Sigmoid colon (tissue), 7 donors: ENCODE results near the gene VPS50. TPM values are rescaled to one million over a fixed set of nuclear protein-coding genes. Genes with fewer than 3 reads are reported as not detected.
"Not testable (repeated sequence)": the region's sequence is repeated elsewhere in the genome, so short reads cannot be mapped to it uniquely, and the experiment has no call there.

Experiments used
- DNase-seq: peaks from one replicate; pipeline ENCODE4 v3.0.0-alpha.2; 2019
- H3K27ac ChIP-seq, 4 donors: fragments of 200-600 bp; sonication (generic); one replicate each; pipeline ENCODE4 v1.5.1; 2016 to 2019; ENCODE audit warnings: mild to moderate bottlenecking in 1 of 4
- H3K27me3 ChIP-seq, 3 donors: fragments of 200-600 bp; sonication (generic); one replicate each; pipeline ENCODE4 v1.5.1; 2019; ENCODE audit warnings: mild to moderate bottlenecking in 1 of 3
- H3K36me3 ChIP-seq, 4 donors: fragments of 200-600 bp; sonication (generic); one replicate each; pipeline ENCODE4 v1.5.1; 2016 to 2019
- H3K4me1 ChIP-seq, 4 donors: fragments of 200-600 bp; sonication (generic); one replicate each; pipeline ENCODE4 v1.5.1; 2017 to 2019
- H3K4me3 ChIP-seq, 4 donors: fragments of 200-600 bp; sonication (generic); one replicate each; pipeline ENCODE4 v1.5.1; 2017 to 2019; ENCODE audit warnings: mild to moderate bottlenecking in 2 of 4, moderate library complexity in 1 of 4
- H3K9me3 ChIP-seq, 4 donors: fragments of 200-600 bp in 3 of 4; sonication (generic) in 3 of 4; one replicate each; pipeline versions ENCODE4 v1.5.1 to v1.6.1; 2013 to 2019
- EP300 ChIP-seq, 4 donors: sonication (generic); formaldehyde crosslinking; IDR thresholded peaks; one replicate each; pipeline ENCODE4 v1.6.1; 2017; ENCODE audit warnings: antibody characterized with exemption in 4 of 4
- POLR2A ChIP-seq, 2 donors: fragments of 450-650 bp; IDR thresholded peaks; one replicate each; pipeline ENCODE4 v1.6.1; 2016; ENCODE audit warnings: antibody characterized with exemption in 2 of 2, mild to moderate bottlenecking in 2 of 2, moderate library complexity in 2 of 2
- POLR2AphosphoS5 ChIP-seq, 4 donors: sonication (generic); formaldehyde crosslinking; IDR thresholded peaks; one replicate each; pipeline ENCODE4 v1.6.1; 2017; ENCODE audit warnings: antibody characterized with exemption in 4 of 4
- WGBS, 2 donors: extraction: QIAGEN DNeasy Blood & Tissue Kit; methylation state at CpG; one replicate each; pipeline ENCODE4 v1.1.7; 2013; 5-methylcytosine and 5-hydroxymethylcytosine counted together
- intact Hi-C: fragments of 100-400 bp; cut with DNase I; formaldehyde crosslinking; loops from one replicate; pipeline ENCODE4 v1.15.1; 2023
- polyA plus RNA-seq, 3 donors: library from polyadenylated mRNA; stranded (reverse); fragments of 200-250 nt; gene quantifications; one replicate each; pipeline ENCODE4 v1.2.3, GENCODE V29; 2013
- total RNA-seq, 4 donors: library from RNA; depleted of rRNA; stranded (reverse); fragments of >200 nt; gene quantifications; one replicate each; pipeline ENCODE4 v1.1.0, GENCODE V29; 2016
- TF ChIP-seq, protein P1 (sequence below), 4 experiments: fragments of 450-650 bp in 3 of 4; fragments of 200-600 bp in 1 of 4; IDR thresholded peaks; one replicate each; pipeline ENCODE4 v1.5.1; 2016 to 2019; ENCODE audit warnings: antibody characterized with exemption in 4 of 4, mild to moderate bottlenecking in 3 of 4, moderate library complexity in 2 of 4
- donor health status: healthy with polysubstance abuse.
- donor health status: Bipolar disorder and iron deficiency.
- donor health status: healthy.

The VPS50 gene
- total and polyA plus RNA-seq, 7 donors, result 4.8 to 36.4 (median 21.7) TPM

DNA sequence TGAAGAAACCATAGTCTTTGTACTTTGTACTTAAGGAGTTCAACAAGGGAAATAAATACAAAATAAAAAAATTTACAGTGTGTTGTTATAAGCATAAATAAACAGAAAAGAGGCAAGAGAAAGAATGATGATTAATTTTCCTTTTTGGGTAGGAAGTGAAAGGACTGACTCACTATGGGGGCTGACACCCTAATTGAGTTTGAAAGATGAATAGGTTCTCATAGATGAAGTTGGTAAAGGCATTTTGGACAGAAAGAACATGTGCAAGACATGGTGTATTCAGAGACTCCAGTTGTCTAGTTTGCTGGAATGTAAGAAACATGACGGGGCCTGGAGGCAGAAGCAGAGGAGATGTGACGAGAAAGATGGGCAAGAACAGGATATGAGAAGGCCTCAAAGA lies 83.7 kb downstream of the VPS50 start:
- Histone ChIP-seq H3K27ac (no peak overlapping the region), H3K27me3 (no peaks in the 10 kb centered on the region), H3K4me1 (no peaks in the 10 kb centered on the region), H3K4me3 (no peak overlapping the region), H3K36me3 (peaks cover 0 to 35% (median under 1%) of the 10 kb centered on the region in 4 donors), H3K9me3 (no peaks in the 10 kb centered on the region)
- no peak for TF ChIP-seq POLR2A (IDR thresholded peaks at IDR 0.05)
- no peak for TF ChIP-seq POLR2AphosphoS5 (IDR thresholded peaks at IDR 0.05)
- TF ChIP-seq, protein P1, sequence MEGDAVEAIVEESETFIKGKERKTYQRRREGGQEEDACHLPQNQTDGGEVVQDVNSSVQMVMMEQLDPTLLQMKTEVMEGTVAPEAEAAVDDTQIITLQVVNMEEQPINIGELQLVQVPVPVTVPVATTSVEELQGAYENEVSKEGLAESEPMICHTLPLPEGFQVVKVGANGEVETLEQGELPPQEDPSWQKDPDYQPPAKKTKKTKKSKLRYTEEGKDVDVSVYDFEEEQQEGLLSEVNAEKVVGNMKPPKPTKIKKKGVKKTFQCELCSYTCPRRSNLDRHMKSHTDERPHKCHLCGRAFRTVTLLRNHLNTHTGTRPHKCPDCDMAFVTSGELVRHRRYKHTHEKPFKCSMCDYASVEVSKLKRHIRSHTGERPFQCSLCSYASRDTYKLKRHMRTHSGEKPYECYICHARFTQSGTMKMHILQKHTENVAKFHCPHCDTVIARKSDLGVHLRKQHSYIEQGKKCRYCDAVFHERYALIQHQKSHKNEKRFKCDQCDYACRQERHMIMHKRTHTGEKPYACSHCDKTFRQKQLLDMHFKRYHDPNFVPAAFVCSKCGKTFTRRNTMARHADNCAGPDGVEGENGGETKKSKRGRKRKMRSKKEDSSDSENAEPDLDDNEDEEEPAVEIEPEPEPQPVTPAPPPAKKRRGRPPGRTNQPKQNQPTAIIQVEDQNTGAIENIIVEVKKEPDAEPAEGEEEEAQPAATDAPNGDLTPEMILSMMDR (IDR thresholded peaks at IDR 0.05), result no peak
- TF ChIP-seq EP300 (IDR thresholded peaks at IDR 0.05), result no peak
- DNase-seq, result no peak
- intact Hi-C loops, result no loop called here
- 96 to 97% methylated on average over 2 of the region's 2 CpGs for WGBS, 2 donors

DNA sequence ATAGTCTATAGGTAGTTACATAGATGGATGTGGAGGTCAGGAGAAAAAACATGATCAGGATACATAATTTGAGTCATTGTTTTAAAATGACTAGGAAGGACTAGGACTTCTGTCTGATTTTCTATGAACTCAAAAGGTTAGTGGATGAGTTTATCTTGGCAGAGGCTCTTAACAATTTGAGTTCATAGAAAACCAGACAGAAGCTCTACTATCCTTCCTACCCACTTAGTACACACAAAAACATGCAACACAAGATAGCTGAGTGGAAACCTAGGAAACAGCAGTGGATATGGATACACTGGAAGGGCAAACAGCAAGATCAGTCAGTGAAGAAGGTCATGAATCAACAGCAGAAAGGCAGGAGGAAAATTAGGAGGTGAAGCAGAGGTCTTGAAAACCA lies 84.6 kb downstream of the VPS50 start:
- Histone ChIP-seq H3K36me3 (peaks cover 0 to 36% (median 4%) of the 10 kb centered on the region in 4 donors), H3K9me3 (no peaks in the 10 kb centered on the region), H3K27ac (no peak overlapping the region), H3K4me3 (no peak overlapping the region), H3K27me3 (no peaks in the 10 kb centered on the region), H3K4me1 (no peaks in the 10 kb centered on the region)
- intact Hi-C loops, result no loop called here
- TF ChIP-seq POLR2A (IDR thresholded peaks at IDR 0.05), result no peak
- no peak for TF ChIP-seq POLR2AphosphoS5 (IDR thresholded peaks at IDR 0.05)
- no peak for TF ChIP-seq EP300 (IDR thresholded peaks at IDR 0.05)
- TF ChIP-seq, protein P1 (IDR thresholded peaks at IDR 0.05), result no peak
- no peak for DNase-seq

DNA sequence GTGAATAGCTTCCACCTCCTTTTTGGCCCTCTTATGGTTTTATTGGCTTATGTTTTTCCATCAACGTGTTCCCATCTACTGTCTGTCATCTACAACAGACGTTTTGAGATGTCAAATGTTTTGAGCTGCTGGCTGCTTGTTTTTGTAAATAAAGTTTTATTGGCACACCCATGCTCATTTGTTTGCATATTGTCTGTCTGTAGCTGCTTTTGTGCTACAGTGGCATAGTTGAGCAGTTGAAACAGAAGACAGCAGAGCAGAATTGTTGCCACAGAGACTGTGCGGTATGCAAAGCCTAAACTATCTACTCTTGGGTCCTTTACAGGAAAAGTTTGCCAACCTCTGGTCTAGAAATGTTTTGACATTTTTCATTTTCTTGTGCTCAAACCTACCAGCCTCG lies 88.7 kb downstream of the VPS50 start:
- Histone ChIP-seq H3K27me3 (no peaks in the 10 kb centered on the region), H3K27ac (no peak overlapping the region), H3K4me1 (no peaks in the 10 kb centered on the region), H3K36me3 (peaks cover 0 to 28% (median 4%) of the 10 kb centered on the region in 4 donors), H3K4me3 (no peak overlapping the region), H3K9me3 (no peaks in the 10 kb centered on the region)
- intact Hi-C loops, result no loop called here
- TF ChIP-seq EP300 (IDR thresholded peaks at IDR 0.05), result no peak
- 94% methylated on average over 4 of the region's 4 CpGs for WGBS, 2 donors
- no peak for DNase-seq

DNA sequence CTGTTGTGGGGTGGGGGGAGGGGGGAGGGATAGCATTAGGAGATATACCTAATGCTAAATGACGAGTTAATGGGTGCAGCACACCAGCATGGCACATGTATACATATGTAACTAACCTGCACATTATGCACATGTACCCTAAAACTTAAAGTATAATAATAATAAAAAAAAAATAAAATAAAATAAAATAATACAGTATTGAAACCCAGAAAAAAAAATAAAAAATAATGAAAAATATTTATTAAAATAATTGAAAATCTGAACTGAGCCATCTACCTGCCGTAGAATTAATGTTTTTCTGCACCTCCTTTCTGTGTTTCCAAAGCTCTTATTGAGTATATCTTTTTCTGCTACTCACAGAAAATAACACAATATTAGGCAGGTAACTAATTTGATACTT lies 94.1 kb downstream of the VPS50 start:
- 99 to 100% methylated on average over 1 of the region's 2 CpGs for WGBS, 2 donors

DNA sequence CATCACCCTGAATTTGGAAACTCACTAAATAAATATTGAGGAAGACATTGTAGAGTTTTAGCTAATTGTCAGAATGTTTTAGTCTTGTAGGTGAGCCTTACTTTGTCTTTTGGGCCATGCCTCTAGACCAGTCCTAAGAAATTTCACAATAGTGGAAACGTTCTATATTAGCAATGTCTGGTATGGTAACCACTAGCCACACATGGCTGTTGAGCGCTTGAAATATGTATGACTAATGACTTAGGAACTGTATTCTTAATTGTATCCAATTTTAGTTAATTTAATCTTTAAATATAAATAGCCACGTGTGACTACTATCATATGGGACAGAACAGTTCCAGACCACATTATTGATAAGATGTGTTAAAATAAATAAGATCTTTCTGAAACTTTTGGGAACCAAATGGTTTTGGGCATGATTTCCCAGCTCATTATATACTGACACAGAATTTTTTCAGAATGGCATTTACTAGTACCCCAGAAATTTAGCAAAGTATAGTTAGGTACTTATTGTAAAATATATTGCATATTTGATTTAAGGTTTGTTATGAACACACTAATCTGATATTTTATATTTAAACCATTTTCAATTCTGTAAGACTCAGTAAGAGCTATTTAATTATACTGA lies 95.0 kb downstream of the VPS50 start:
- intact Hi-C loops, result no loop called here
- Histone ChIP-seq H3K4me1 (no peaks in the 10 kb centered on the region), H3K36me3 (peaks cover 0 to 9% (median 0%) of the 10 kb centered on the region in 4 donors), H3K4me3 (no peak overlapping the region), H3K27me3 (no peaks in the 10 kb centered on the region), H3K9me3 (no peaks in the 10 kb centered on the region), H3K27ac (no peak overlapping the region)
- DNase-seq, result no peak
- 94% methylated on average over 3 of the region's 3 CpGs for WGBS, 2 donors
- TF ChIP-seq, protein P1 (IDR thresholded peaks at IDR 0.05), result no peak
- TF ChIP-seq EP300 (IDR thresholded peaks at IDR 0.05) (no peak), POLR2AphosphoS5 (IDR thresholded peaks at IDR 0.05) (no peak), POLR2A (IDR thresholded peaks at IDR 0.05) (no peak)

More for the DNA sequence above, 94.1 kb downstream of the VPS50 start:
- H3K9me3 ChIP-seq, intact Hi-C loops, H3K4me1 ChIP-seq, H3K27ac ChIP-seq, H3K4me3 ChIP-seq, H3K27me3 ChIP-seq, DNase-seq: not testable (repeated sequence)
- peaks cover 0 to 16% (median 1%) of the 10 kb centered on the region in 4 donors for H3K36me3 ChIP-seq

DNA sequence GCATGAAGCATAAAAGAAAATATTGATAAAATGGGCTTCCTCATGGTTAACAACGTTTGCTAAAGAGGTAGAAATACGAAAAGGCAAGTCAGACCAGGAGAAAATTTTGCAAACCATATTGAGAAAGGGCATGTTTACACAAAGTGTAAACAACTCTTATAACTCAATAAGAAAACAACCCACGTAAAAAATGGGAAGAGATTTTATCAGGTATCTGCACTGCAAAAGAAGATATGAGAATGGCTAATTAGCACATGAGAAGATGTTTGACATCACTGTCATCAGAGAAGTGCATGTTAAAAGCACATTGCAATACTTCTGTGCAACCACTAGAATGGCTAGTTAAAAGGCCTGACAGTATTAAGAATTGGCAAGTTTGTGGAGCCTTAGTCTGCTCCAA lies 99.5 kb downstream of the VPS50 start:
- DNase-seq, result no peak
- Histone ChIP-seq H3K27me3 (no peaks in the 10 kb centered on the region), H3K9me3 (no peaks in the 10 kb centered on the region), H3K4me1 (no peaks in the 10 kb centered on the region), H3K4me3 (no peak overlapping the region), H3K36me3 (peaks cover 0 to 13% (median 0%) of the 10 kb centered on the region in 4 donors), H3K27ac (no peak overlapping the region)
- 76 to 93% methylated on average over 3 of the region's 3 CpGs for WGBS, 2 donors
- intact Hi-C loops, result no loop called here
- no peak for TF ChIP-seq POLR2A (IDR thresholded peaks at IDR 0.05)
- no peak for TF ChIP-seq EP300 (IDR thresholded peaks at IDR 0.05)
- TF ChIP-seq, protein P1 (IDR thresholded peaks at IDR 0.05), result no peak
- no peak for TF ChIP-seq POLR2AphosphoS5 (IDR thresholded peaks at IDR 0.05)
